Uterus (tissue), 2 donors: ENCODE results near the gene SNX3.

ENCODE experiments used
- POLR2A ChIP-seq, 2 donors: fragments of 450-650 bp; IDR thresholded peaks; one replicate each; pipeline ENCODE4 v1.6.1; 2016; ENCODE audit warnings: antibody characterized with exemption in 2 of 2, mild to moderate bottlenecking in 1 of 2, moderate library complexity in 1 of 2
- TF ChIP-seq, protein P1 (sequence below), 4 experiments: fragments of 200-600 bp in 2 of 4; fragments of 450-650 bp in 2 of 4; sonication (generic) in 2 of 4; IDR thresholded peaks; one replicate each; pipeline ENCODE4 v1.5.1; 2016 to 2019; ENCODE audit warnings: antibody characterized with exemption in 4 of 4, mild to moderate bottlenecking in 2 of 4, moderate library complexity in 1 of 4

DNA sequence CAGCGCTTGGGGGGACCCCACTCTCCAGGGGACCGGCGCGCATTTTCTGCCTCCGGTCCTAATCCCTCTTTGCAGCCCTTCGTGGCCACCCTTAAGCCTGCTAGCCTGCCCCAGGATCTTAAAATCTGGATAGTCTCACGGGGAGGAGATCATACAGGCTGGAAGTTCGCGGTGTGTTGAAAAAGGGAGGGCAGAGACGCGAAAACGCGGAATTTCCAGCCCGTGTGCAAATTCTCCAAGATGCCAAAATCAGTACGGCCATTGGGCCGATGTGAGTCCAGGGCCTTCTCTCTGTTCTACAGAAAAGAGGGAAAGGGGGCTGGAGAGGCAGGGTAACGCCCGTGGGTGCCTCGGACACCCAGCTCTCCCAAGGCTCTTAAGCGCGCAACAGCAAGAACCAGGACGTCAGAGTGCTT lies 85.7 kb downstream of the SNX3 start:
- no peak for TF ChIP-seq POLR2A (IDR thresholded peaks at IDR 0.05)
- TF ChIP-seq, protein P1, sequence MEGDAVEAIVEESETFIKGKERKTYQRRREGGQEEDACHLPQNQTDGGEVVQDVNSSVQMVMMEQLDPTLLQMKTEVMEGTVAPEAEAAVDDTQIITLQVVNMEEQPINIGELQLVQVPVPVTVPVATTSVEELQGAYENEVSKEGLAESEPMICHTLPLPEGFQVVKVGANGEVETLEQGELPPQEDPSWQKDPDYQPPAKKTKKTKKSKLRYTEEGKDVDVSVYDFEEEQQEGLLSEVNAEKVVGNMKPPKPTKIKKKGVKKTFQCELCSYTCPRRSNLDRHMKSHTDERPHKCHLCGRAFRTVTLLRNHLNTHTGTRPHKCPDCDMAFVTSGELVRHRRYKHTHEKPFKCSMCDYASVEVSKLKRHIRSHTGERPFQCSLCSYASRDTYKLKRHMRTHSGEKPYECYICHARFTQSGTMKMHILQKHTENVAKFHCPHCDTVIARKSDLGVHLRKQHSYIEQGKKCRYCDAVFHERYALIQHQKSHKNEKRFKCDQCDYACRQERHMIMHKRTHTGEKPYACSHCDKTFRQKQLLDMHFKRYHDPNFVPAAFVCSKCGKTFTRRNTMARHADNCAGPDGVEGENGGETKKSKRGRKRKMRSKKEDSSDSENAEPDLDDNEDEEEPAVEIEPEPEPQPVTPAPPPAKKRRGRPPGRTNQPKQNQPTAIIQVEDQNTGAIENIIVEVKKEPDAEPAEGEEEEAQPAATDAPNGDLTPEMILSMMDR (IDR thresholded peaks at IDR 0.05): no peak
